H9 (cell line): ENCODE measurements around the gene FARSA. TPM values are rescaled to one million over a fixed set of nuclear protein-coding genes. Genes with fewer than 3 reads are reported as not detected.

Source experiments
- DNase-seq: peaks from one replicate; pipeline ENCODE4 v3.0.0-alpha.2; 2017
- H2AFZ ChIP-seq: one replicate; pipeline ENCODE4 v1.6.1; 2013; ENCODE audit warnings: mild to moderate bottlenecking, low read length, control low read depth, moderate library complexity
- H2AK5ac ChIP-seq: 2 replicates; pipeline ENCODE4 v1.6.1; 2013; ENCODE audit warnings: low read length, control low read depth, mixed read lengths; ENCODE audit not compliant: insufficient read length
- H2BK120ac ChIP-seq: one replicate; pipeline ENCODE4 v1.6.1; 2013; ENCODE audit warnings: low read depth, mild to moderate bottlenecking, low read length, control low read depth, inconsistent platforms; ENCODE audit not compliant: poor library complexity, severe bottlenecking
- H2BK12ac ChIP-seq: 2 replicates; pipeline ENCODE4 v1.6.1; 2013; ENCODE audit warnings: low read length, control low read depth, mixed read lengths, low read depth; ENCODE audit not compliant: insufficient read length
- H2BK15ac ChIP-seq: 2 replicates; pipeline ENCODE4 v1.6.1; 2013; ENCODE audit warnings: low read depth, low read length, control low read depth
- H2BK20ac ChIP-seq: one replicate; pipeline ENCODE4 v1.6.1; 2013; ENCODE audit warnings: low read depth, mild to moderate bottlenecking, low read length, control low read depth, inconsistent platforms; ENCODE audit not compliant: poor library complexity, severe bottlenecking
- H2BK5ac ChIP-seq: 2 replicates; pipeline ENCODE4 v1.6.1; 2013; ENCODE audit warnings: low read length, control low read depth, mixed read lengths; ENCODE audit not compliant: insufficient read length
- H3K14ac ChIP-seq: 2 replicates; pipeline ENCODE4 v1.6.1; 2013; ENCODE audit warnings: low read length, control low read depth; ENCODE audit not compliant: insufficient read depth
- H3K18ac ChIP-seq: 2 replicates; pipeline ENCODE4 v1.6.1; 2013; ENCODE audit warnings: low read depth, mild to moderate bottlenecking, mixed read lengths, low read length, control low read depth; ENCODE audit not compliant: insufficient read length
- H3K23ac ChIP-seq: 2 replicates; pipeline ENCODE4 v1.6.1; 2013; ENCODE audit warnings: low read length, control low read depth, mixed read lengths, low read depth; ENCODE audit not compliant: insufficient read length
- H3K23me2 ChIP-seq: 2 replicates; pipeline ENCODE4 v1.6.1; 2013; ENCODE audit warnings: low read depth, mild to moderate bottlenecking, mixed read lengths, low read length, control low read depth; ENCODE audit not compliant: insufficient read length, poor library complexity, severe bottlenecking
- H3K27ac ChIP-seq: 2 replicates; pipeline ENCODE4 v1.5.1; 2013; ENCODE audit warnings: low read length, control low read depth, mixed read lengths, low read depth; ENCODE audit not compliant: insufficient read length
- H3K27me3 ChIP-seq: 2 replicates; pipeline ENCODE4 v1.6.1; 2013; ENCODE audit warnings: low read length, control low read depth, inconsistent platforms; ENCODE audit not compliant: insufficient read depth
- H3K4ac ChIP-seq: 2 replicates; pipeline ENCODE4 v1.6.1; 2013; ENCODE audit warnings: low read depth, mild to moderate bottlenecking, control low read depth, inconsistent platforms, low read length, moderate library complexity
- H3K4me1 ChIP-seq: 2 replicates; pipeline ENCODE4 v1.6.1; 2013; ENCODE audit warnings: low read length, control low read depth, inconsistent platforms; ENCODE audit not compliant: insufficient read depth
- H3K4me2 ChIP-seq: 2 replicates; pipeline ENCODE4 v1.6.1; 2013; ENCODE audit warnings: low read length, control low read depth, mixed read lengths; ENCODE audit not compliant: insufficient read length, insufficient read depth
- H3K56ac ChIP-seq: 2 replicates; pipeline ENCODE4 v1.6.1; 2013; ENCODE audit warnings: low read depth, mild to moderate bottlenecking, mixed read lengths, low read length, control low read depth; ENCODE audit not compliant: insufficient read length
- H3K79me1 ChIP-seq: 2 replicates; pipeline ENCODE4 v1.6.1; 2013; ENCODE audit warnings: low read depth, mild to moderate bottlenecking, moderate library complexity, low read length, control low read depth, inconsistent platforms; ENCODE audit not compliant: insufficient read depth, poor library complexity, severe bottlenecking
- H3K79me2 ChIP-seq: 2 replicates; pipeline ENCODE4 v1.6.1; 2013; ENCODE audit warnings: low read length, control low read depth, inconsistent platforms; ENCODE audit not compliant: insufficient read depth
- H3K9ac ChIP-seq: 2 replicates; pipeline ENCODE4 v1.6.1; 2013; ENCODE audit warnings: low read length, control low read depth, mixed read lengths; ENCODE audit not compliant: insufficient read length; ENCODE audit errors: extremely low read depth
- H3K9me3 ChIP-seq: one replicate; pipeline ENCODE4 v1.6.1; 2013; ENCODE audit warnings: low read depth, low read length, inconsistent platforms; ENCODE audit not compliant: control insufficient read depth
- H3T11ph ChIP-seq: one replicate; pipeline ENCODE4 v1.6.1; 2013; ENCODE audit warnings: mild to moderate bottlenecking, low read length, control low read depth, inconsistent platforms
- H4K20me1 ChIP-seq: one replicate; pipeline ENCODE4 v1.6.1; 2013; ENCODE audit not compliant: control insufficient read depth, insufficient read length, insufficient read depth
- H4K5ac ChIP-seq: 2 replicates; pipeline ENCODE4 v1.6.1; 2013; ENCODE audit warnings: low read depth, mild to moderate bottlenecking, mixed read lengths, low read length, control low read depth; ENCODE audit not compliant: insufficient read length
- H4K8ac ChIP-seq: replicated peaks from 2 replicates; pipeline ENCODE4 v1.6.1; 2013; ENCODE audit warnings: low read length, control low read depth, mixed read lengths, low read depth; ENCODE audit not compliant: insufficient read length
- H4K91ac ChIP-seq: 2 replicates; pipeline ENCODE4 v1.6.1; 2013; ENCODE audit warnings: low read depth, mild to moderate bottlenecking, moderate library complexity, mixed read lengths, low read length, control low read depth; ENCODE audit not compliant: insufficient read length
- H3K27ac Mint-ChIP-seq, 3 experiments: 2 replicates in 2 of 3; 3 replicates in 1 of 3; pipeline ENCODE4 v1.8.0; 2020 to 2021; ENCODE audit warnings: mixed read lengths in 3 of 3, mild to moderate bottlenecking in 1 of 3, moderate library complexity in 1 of 3
- H3K27me3 Mint-ChIP-seq: 2 replicates; pipeline ENCODE4 v1.8.0; 2021; ENCODE audit warnings: low read depth, mild to moderate bottlenecking, moderate library complexity, mixed read lengths
- H3K36me3 Mint-ChIP-seq, 3 experiments: 2 replicates in 2 of 3; 3 replicates in 1 of 3; pipeline ENCODE4 v1.8.0; 2020 to 2021; ENCODE audit warnings: low read depth in 3 of 3, mixed read lengths in 3 of 3; ENCODE audit not compliant: insufficient read depth in 1 of 3
- H3K4me1 Mint-ChIP-seq, 2 experiments: 2 replicates each; pipeline ENCODE4 v1.8.0; 2020; ENCODE audit warnings: mixed read lengths in 2 of 2
- H3K4me3 Mint-ChIP-seq, 2 experiments: 2 replicates in 1 of 2; 3 replicates in 1 of 2; pipeline ENCODE4 v1.8.0; 2020 to 2021; ENCODE audit warnings: mild to moderate bottlenecking in 2 of 2, mixed read lengths in 2 of 2, moderate library complexity in 1 of 2
- H3K9me3 Mint-ChIP-seq, 2 experiments: 2 replicates in 1 of 2; 3 replicates in 1 of 2; pipeline ENCODE4 v1.8.0; 2020; ENCODE audit warnings: mild to moderate bottlenecking in 2 of 2, mixed read lengths in 2 of 2, moderate library complexity in 1 of 2
- CTCF ChIP-seq: fragments of 200-600 bp; sonication (generic); conservative IDR thresholded peaks from 3 replicates; pipeline ENCODE4 v1.8.0; 2021; ENCODE audit warnings: antibody characterized with exemption, mild to moderate bottlenecking
- WGBS: extraction: QIAGEN DNeasy Blood & Tissue Kit; methylation state at CpG from one replicate; pipeline ENCODE4 v1.1.7; 2013; ENCODE audit warnings: missing lambda C conversion rate, low lambda C conversion rate, mixed read lengths; ENCODE audit not compliant: insufficient read length; ENCODE audit errors: extremely low coverage; 5-methylcytosine and 5-hydroxymethylcytosine counted together
- total RNA-seq: library from RNA; stranded (reverse); gene quantifications from 2 replicates; pipeline ENCODE4 v1.2.1, GENCODE V29; 2021

Gene FARSA
- total RNA-seq, 1 experiment from 2014 or later = 110 TPM

- no peak overlapping the region for H3K4me3 Mint-ChIP-seq
- no peak for TF ChIP-seq CTCF
These were observed 45.4 kb downstream of the FARSA start for GRCh38 chr19:12888006-12888603.

More at GRCh38 chr19:12888006-12888603, 45.4 kb downstream of the FARSA start:
- H2BK12ac ChIP-seq = no peak overlapping the region
- no peak overlapping the region for H2BK15ac ChIP-seq
- no peaks in the 10 kb centered on the region for H3K4me1 ChIP-seq
- 0 out of 2 replicates have a peak, but pooled peaks cover 1% of the 10 kb centered on the region for H3K27me3 ChIP-seq
- H3K18ac ChIP-seq = no peak overlapping the region
- H2BK120ac ChIP-seq = no peak overlapping the region
- Mint-ChIP-seq H3K27ac (no peak overlapping the region), H3K4me1 (peaks cover 13 to 25% of the 10 kb centered on the region in 2 experiments), H3K36me3 (peaks cover 3 to 10% (median 5%) of the 10 kb centered on the region in 3 experiments; a peak in 6 of 7 replicates), H3K9me3 (peaks cover 16% of the 10 kb centered on the region in 2 experiments), H3K27me3 (peaks cover 45% of the 10 kb centered on the region)
- no peak overlapping the region for H3K14ac ChIP-seq
- H2BK5ac ChIP-seq = no peak overlapping the region
- WGBS = no CpG with 5 or more reads among the region's 5 CpGs
- H3K79me2 ChIP-seq = no peaks in the 10 kb centered on the region; the same call in 1 of the 2 replicates
- no peak overlapping the region for H3K27ac ChIP-seq
- no peak overlapping the region for H3K56ac ChIP-seq
- H3K9ac ChIP-seq = no peak overlapping the region
- no peak overlapping the region for H2AK5ac ChIP-seq
- no peaks in the 10 kb centered on the region for H4K20me1 ChIP-seq
- H3K23me2 ChIP-seq = peaks cover 14% of the 10 kb centered on the region
- no peak for DNase-seq
- no peak overlapping the region for H3K4ac ChIP-seq
- no peak overlapping the region for H2AFZ ChIP-seq
- H4K5ac ChIP-seq = no peak overlapping the region
- no peak overlapping the region for H3T11ph ChIP-seq
- H3K23ac ChIP-seq = no peak overlapping the region
- no peaks in the 10 kb centered on the region for H3K79me1 ChIP-seq
- H3K4me2 ChIP-seq = no peak overlapping the region
- H3K9me3 ChIP-seq = no peaks in the 10 kb centered on the region
- H2BK20ac ChIP-seq = no peak overlapping the region
- no peak overlapping the region for H4K91ac ChIP-seq
- H4K8ac ChIP-seq = no peak overlapping the region
